ENCODE results near the gene ITPRID1. TPM values are rescaled to one million over a fixed set of nuclear protein-coding genes. Genes with fewer than 3 reads are reported as not detected.

The ITPRID1 gene
- total RNA-seq, 4 donors from 2014 or later = 1.00 TPM; not detected in 3

GRCh38 chr7:31494421-31494820 is 19.5 kb upstream of the ITPRID1 start:
- no peak for DNase-seq

DNA sequence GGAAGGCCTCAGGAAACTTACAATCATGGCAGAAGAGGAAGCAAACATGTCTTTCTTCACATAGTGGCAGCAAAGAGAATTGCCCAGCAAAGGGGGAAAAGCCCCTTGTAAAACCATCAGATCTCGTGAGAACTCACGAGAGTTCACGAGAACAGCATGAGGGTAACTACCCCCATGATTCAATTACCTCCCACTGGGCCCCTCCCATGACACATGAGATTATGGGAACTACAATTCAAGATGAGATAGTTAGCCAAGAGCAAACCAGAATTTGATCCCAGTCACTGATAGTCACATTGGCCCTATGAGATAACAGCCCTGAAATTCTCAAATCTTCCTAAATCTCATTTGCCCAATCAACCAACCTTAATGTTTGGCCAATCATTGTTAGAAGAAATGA is 18.2 kb upstream of the ITPRID1 start:
- no peak for TF ChIP-seq CTCF (IDR thresholded peaks at IDR 0.05)
- no peak for TF ChIP-seq POLR2A (IDR thresholded peaks at IDR 0.05)
- intact Hi-C loops (cut with DNase I) = no loop called here
- Histone ChIP-seq H3K27ac (no peak overlapping the region), H3K9me3 (no peaks in the 10 kb centered on the region), H3K4me1 (peaks cover 0 to 10% (median 0%) of the 10 kb centered on the region in 3 donors), H3K4me3 (no peak overlapping the region), H3K27me3 (no peaks in the 10 kb centered on the region), H3K36me3 (no peaks in the 10 kb centered on the region)
- no peak for DNase-seq
- WGBS, 2 donors = 82 to 84% methylated on average over 3 of the region's 3 CpGs

More at GRCh38 chr7:31494421-31494820, 19.5 kb upstream of the ITPRID1 start:
- TF ChIP-seq CTCF (IDR thresholded peaks at IDR 0.05) = no peak
- TF ChIP-seq POLR2A (IDR thresholded peaks at IDR 0.05) = no peak
- no peak overlapping the region for H3K27ac ChIP-seq
- intact Hi-C loops (cut with DNase I) = no loop called here
- peaks cover 0 to 10% (median 0%) of the 10 kb centered on the region in 3 donors for H3K4me1 ChIP-seq
- no peaks in the 10 kb centered on the region for H3K36me3 ChIP-seq
- WGBS, 2 donors = 55 to 68% methylated on average over 5 of the region's 5 CpGs
- H3K27me3 ChIP-seq = no peaks in the 10 kb centered on the region
- no peaks in the 10 kb centered on the region for H3K9me3 ChIP-seq
- no peak overlapping the region for H3K4me3 ChIP-seq

DNA sequence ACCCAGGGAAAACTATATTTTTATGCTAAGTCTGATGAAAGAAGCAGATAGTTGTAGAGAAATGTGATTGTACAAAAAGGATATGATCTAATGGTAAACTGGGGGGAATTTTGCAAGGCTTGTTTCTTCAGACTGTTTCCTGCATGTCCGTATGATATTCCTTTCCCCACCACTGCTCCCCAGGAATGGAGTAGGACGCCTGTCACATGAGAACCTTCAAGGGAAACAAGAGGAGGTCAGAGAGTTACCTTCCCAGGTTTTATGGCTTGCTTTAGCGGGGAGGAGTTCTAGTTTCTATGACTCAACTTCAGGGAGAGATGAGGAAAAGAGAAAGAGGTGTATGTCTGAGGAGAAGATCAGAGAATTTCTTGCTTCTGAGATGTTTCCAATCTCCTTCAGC is 16.4 kb upstream of the ITPRID1 start:
- H3K36me3 ChIP-seq = no peaks in the 10 kb centered on the region
- H3K4me3 ChIP-seq = no peak overlapping the region
- H3K27ac ChIP-seq = no peak overlapping the region
- H3K9me3 ChIP-seq = no peaks in the 10 kb centered on the region
- intact Hi-C loops (cut with DNase I) = no loop called here
- WGBS, 2 donors = 40 to 42% methylated on average over 2 of the region's 3 CpGs
- H3K4me1 ChIP-seq = peaks cover 0 to 10% (median 0%) of the 10 kb centered on the region in 3 donors
- no peaks in the 10 kb centered on the region for H3K27me3 ChIP-seq
- DNase-seq = no peak
- TF ChIP-seq CTCF (IDR thresholded peaks at IDR 0.05) (no peak), POLR2A (IDR thresholded peaks at IDR 0.05) (no peak)

DNA sequence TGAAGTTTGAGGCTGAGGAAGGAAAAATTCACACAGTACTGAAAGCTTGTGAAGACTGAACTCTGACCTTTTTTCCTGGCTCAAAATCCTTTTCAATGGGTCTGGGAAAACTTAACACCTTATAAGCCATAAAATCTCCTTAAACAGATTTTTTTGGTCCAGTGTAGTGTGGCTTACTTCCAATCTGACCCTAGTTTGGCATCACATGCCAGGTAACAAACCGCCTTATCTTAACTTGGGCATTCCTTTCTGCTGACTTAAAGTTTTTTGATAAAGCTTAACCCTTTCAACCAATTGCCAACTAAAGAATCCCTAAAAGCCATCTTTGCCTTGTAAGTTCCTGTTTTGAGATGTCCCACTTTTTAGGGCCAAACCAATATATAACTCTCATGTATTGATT is 13.2 kb upstream of the ITPRID1 start:
- DNase-seq = no peak
- Histone ChIP-seq H3K4me3 (no peak overlapping the region), H3K4me1 (no peaks in the 10 kb centered on the region), H3K27me3 (no peaks in the 10 kb centered on the region), H3K9me3 (no peaks in the 10 kb centered on the region), H3K36me3 (no peaks in the 10 kb centered on the region), H3K27ac (no peak overlapping the region)
- no peak for TF ChIP-seq CTCF (IDR thresholded peaks at IDR 0.05)
- no peak for TF ChIP-seq POLR2A (IDR thresholded peaks at IDR 0.05)
- 11 to 18% methylated on average over 1 of the region's 1 CpG for WGBS, 2 donors
- intact Hi-C loops (cut with DNase I) = no loop called here

GRCh38 chr7:31508823-31509222 is 5.1 kb upstream of the ITPRID1 start:
- Histone ChIP-seq H3K9me3 (no peaks in the 10 kb centered on the region), H3K36me3 (no peaks in the 10 kb centered on the region), H3K27ac (no peak overlapping the region), H3K27me3 (no peaks in the 10 kb centered on the region), H3K4me1 (no peaks in the 10 kb centered on the region), H3K4me3 (no peak overlapping the region)
- TF ChIP-seq POLR2A (IDR thresholded peaks at IDR 0.05) (no peak), CTCF (IDR thresholded peaks at IDR 0.05) (no peak)
- intact Hi-C loops (cut with DNase I) = no loop called here
- DNase-seq = no peak
- WGBS, 2 donors = 61 to 64% methylated on average over 5 of the region's 5 CpGs

All from esophagus squamous epithelium (tissue), 5 donors.